Mesenchymal stem cell (in vitro differentiated cells and primary cell): Measurements from ENCODE around the gene ZIK1.

Experiments
- DNase-seq: peaks from one replicate; pipeline ENCODE4 v3.0.0-alpha.2; 2013
- H2AFZ ChIP-seq: one replicate; pipeline ENCODE4 v1.6.1; 2013; ENCODE audit warnings: low read depth, mild to moderate bottlenecking, control low read depth, inconsistent platforms, low read length, moderate library complexity
- H2AK5ac ChIP-seq: 2 replicates; pipeline ENCODE4 v1.6.1; 2013; ENCODE audit warnings: low read length, moderate library complexity, mild to moderate bottlenecking, inconsistent platforms; ENCODE audit not compliant: severe bottlenecking
- H2BK120ac ChIP-seq: one replicate; pipeline ENCODE4 v1.6.1; 2013; ENCODE audit warnings: low read depth, mild to moderate bottlenecking, inconsistent platforms, low read length, moderate library complexity
- H2BK12ac ChIP-seq, 2 experiments: one replicate each; pipeline ENCODE4 v1.6.1; 2013; ENCODE audit warnings: inconsistent platforms in 2 of 2, low read length in 2 of 2, mild to moderate bottlenecking in 2 of 2, moderate library complexity in 2 of 2, control low read depth in 1 of 2
- H2BK15ac ChIP-seq: one replicate; pipeline ENCODE4 v1.6.1; 2013; ENCODE audit warnings: mild to moderate bottlenecking, low read depth, inconsistent platforms; ENCODE audit not compliant: poor library complexity, severe bottlenecking
- H2BK5ac ChIP-seq: 2 replicates; pipeline ENCODE4 v1.6.1; 2013; ENCODE audit warnings: low read depth, mild to moderate bottlenecking, low read length, control low read depth, inconsistent platforms; ENCODE audit not compliant: poor library complexity, severe bottlenecking
- H3K14ac ChIP-seq, 2 experiments: one replicate each; pipeline ENCODE4 v1.6.1; 2013; ENCODE audit warnings: inconsistent platforms in 2 of 2, low read length in 2 of 2, control low read depth in 1 of 2, mild to moderate bottlenecking in 1 of 2, moderate library complexity in 1 of 2
- H3K18ac ChIP-seq, 2 experiments: one replicate each; pipeline ENCODE4 v1.6.1; 2013; ENCODE audit warnings: inconsistent platforms in 2 of 2, low read length in 2 of 2, control low read depth in 1 of 2, low read depth in 1 of 2, mild to moderate bottlenecking in 1 of 2
- H3K23ac ChIP-seq, 2 experiments: one replicate each; pipeline ENCODE4 v1.6.1; 2013; ENCODE audit warnings: inconsistent platforms in 2 of 2, low read length in 2 of 2, mild to moderate bottlenecking in 2 of 2, moderate library complexity in 2 of 2, control low read depth in 1 of 2
- H3K27ac ChIP-seq: 2 replicates; pipeline ENCODE4 v1.5.1; 2013; ENCODE audit warnings: mild to moderate bottlenecking, moderate library complexity, low read length, control low read depth, inconsistent platforms; ENCODE audit not compliant: poor library complexity, severe bottlenecking
- H3K27me3 ChIP-seq, 2 experiments: 2 replicates each; pipeline versions ENCODE4 v1.6.1 to v1.7.0; 2013; ENCODE audit warnings: low read length in 2 of 2, mild to moderate bottlenecking in 2 of 2, moderate library complexity in 2 of 2, control low read depth in 1 of 2, inconsistent platforms in 1 of 2; ENCODE audit not compliant: control insufficient read depth in 1 of 2, insufficient read depth in 1 of 2
- H3K36me3 ChIP-seq, 2 experiments: 2 replicates each; pipeline versions ENCODE4 v1.6.1 to v1.7.0; 2013; ENCODE audit warnings: low read length in 2 of 2, control low read depth in 1 of 2, inconsistent platforms in 1 of 2, low read depth in 1 of 2, mild to moderate bottlenecking in 1 of 2; ENCODE audit not compliant: insufficient read depth in 2 of 2, control insufficient read depth in 1 of 2
- H3K4ac ChIP-seq, 2 experiments: one replicate each; pipeline ENCODE4 v1.6.1; 2013; ENCODE audit warnings: inconsistent platforms in 2 of 2, low read length in 2 of 2, mild to moderate bottlenecking in 2 of 2, moderate library complexity in 2 of 2, control low read depth in 1 of 2, low read depth in 1 of 2
- H3K4me1 ChIP-seq: 2 replicates; pipeline ENCODE4 v1.6.1; 2013; ENCODE audit warnings: low read depth, low read length, control low read depth; ENCODE audit not compliant: control insufficient read depth, insufficient read depth
- H3K4me2 ChIP-seq: 2 replicates; pipeline ENCODE4 v1.6.1; 2013; ENCODE audit warnings: low read length, mild to moderate bottlenecking, inconsistent platforms; ENCODE audit not compliant: poor library complexity, severe bottlenecking
- H3K4me3 ChIP-seq, 2 experiments: 2 replicates each; pipeline versions ENCODE4 v1.5.1 to v1.7.0; 2013; ENCODE audit warnings: low read length in 2 of 2, mild to moderate bottlenecking in 2 of 2, control low read depth in 1 of 2, low read depth in 1 of 2; ENCODE audit not compliant: insufficient read depth in 1 of 2
- H3K79me1 ChIP-seq: replicated peaks from 2 replicates; pipeline ENCODE4 v1.6.1; 2013; ENCODE audit warnings: mild to moderate bottlenecking, control low read depth, low read length, inconsistent platforms; ENCODE audit not compliant: poor library complexity, severe bottlenecking
- H3K9ac ChIP-seq: 2 replicates; pipeline ENCODE4 v1.7.0; 2013; ENCODE audit warnings: mild to moderate bottlenecking, low read length, moderate library complexity
- H3K9me3 ChIP-seq: 2 replicates; pipeline ENCODE4 v1.7.0; 2013; ENCODE audit warnings: mild to moderate bottlenecking, low read length; ENCODE audit not compliant: control insufficient read depth
- H4K8ac ChIP-seq: one replicate; pipeline ENCODE4 v1.6.1; 2013; ENCODE audit warnings: inconsistent platforms, mild to moderate bottlenecking, low read length, moderate library complexity
- H4K91ac ChIP-seq: one replicate; pipeline ENCODE4 v1.6.1; 2013; ENCODE audit warnings: mild to moderate bottlenecking, low read length, inconsistent platforms
- WGBS: methylation state at CpG from one replicate; pipeline ENCODE4 v1.1.7; 2013; ENCODE audit warnings: mixed read lengths; 5-methylcytosine and 5-hydroxymethylcytosine counted together

Gene ZIK1

GRCh38 chr19:57641715-57642234 is 57.8 kb downstream of the ZIK1 start:
- H2BK15ac ChIP-seq: no peak overlapping the region
- H3K14ac ChIP-seq: no peak overlapping the region
- no peak overlapping the region for H2BK120ac ChIP-seq
- peaks cover 36 to 65% of the 10 kb centered on the region in 2 experiments for H3K36me3 ChIP-seq
- peak overlapping the region in 1 of 2 experiments; percentile 59 for H3K4me3 ChIP-seq
- H3K27me3 ChIP-seq: no peaks in the 10 kb centered on the region
- no peak overlapping the region for H3K27ac ChIP-seq
- no peak overlapping the region for H4K8ac ChIP-seq
- no peak overlapping the region for H2BK5ac ChIP-seq
- no peak for DNase-seq
- H2AK5ac ChIP-seq: no peak overlapping the region
- H3K4me2 ChIP-seq: no peak overlapping the region
- peaks cover 69% of the 10 kb centered on the region for H3K9me3 ChIP-seq
- no peak overlapping the region for H4K91ac ChIP-seq
- no peak overlapping the region for H3K23ac ChIP-seq
- no peak overlapping the region for H3K4ac ChIP-seq
- no peak overlapping the region for H3K9ac ChIP-seq
- 98% methylated on average over 3 of the region's 4 CpGs for WGBS
- H3K4me1 ChIP-seq: no peaks in the 10 kb centered on the region
- no peak overlapping the region for H3K18ac ChIP-seq
- no peak overlapping the region for H2AFZ ChIP-seq
- no peak overlapping the region for H2BK12ac ChIP-seq
- peaks cover 13% of the 10 kb centered on the region for H3K79me1 ChIP-seq

GRCh38 chr19:57642396-57643046 is 58.6 kb downstream of the ZIK1 start:
- H3K23ac ChIP-seq: no peak overlapping the region
- H2BK5ac ChIP-seq: no peak overlapping the region
- H4K91ac ChIP-seq: no peak overlapping the region
- H3K4me3 ChIP-seq: peak overlapping the region in 1 of 2 experiments; percentile 59
- H3K79me1 ChIP-seq: peaks cover 11% of the 10 kb centered on the region
- no peak overlapping the region for H2BK15ac ChIP-seq
- H2AFZ ChIP-seq: no peak overlapping the region
- no peak for DNase-seq
- WGBS: 92% methylated on average over 3 of the region's 4 CpGs
- H2BK12ac ChIP-seq: no peak overlapping the region
- no peak overlapping the region for H3K18ac ChIP-seq
- H3K36me3 ChIP-seq: peaks cover 33 to 58% of the 10 kb centered on the region in 2 experiments
- H2BK120ac ChIP-seq: no peak overlapping the region
- H3K27ac ChIP-seq: no peak overlapping the region
- H3K4me2 ChIP-seq: no peak overlapping the region
- H3K4me1 ChIP-seq: no peaks in the 10 kb centered on the region
- H3K9ac ChIP-seq: no peak overlapping the region
- H3K4ac ChIP-seq: no peak overlapping the region
- H4K8ac ChIP-seq: no peak overlapping the region
- H3K27me3 ChIP-seq: no peaks in the 10 kb centered on the region
- peaks cover 62% of the 10 kb centered on the region for H3K9me3 ChIP-seq
- no peak overlapping the region for H2AK5ac ChIP-seq
- H3K14ac ChIP-seq: no peak overlapping the region
